ENCODE data around the gene VSIG10.
"Not testable (repeated sequence)": the region's sequence is repeated elsewhere in the genome, so short reads cannot be mapped to it uniquely, and the experiment has no call there.

The VSIG10 gene, protein sequence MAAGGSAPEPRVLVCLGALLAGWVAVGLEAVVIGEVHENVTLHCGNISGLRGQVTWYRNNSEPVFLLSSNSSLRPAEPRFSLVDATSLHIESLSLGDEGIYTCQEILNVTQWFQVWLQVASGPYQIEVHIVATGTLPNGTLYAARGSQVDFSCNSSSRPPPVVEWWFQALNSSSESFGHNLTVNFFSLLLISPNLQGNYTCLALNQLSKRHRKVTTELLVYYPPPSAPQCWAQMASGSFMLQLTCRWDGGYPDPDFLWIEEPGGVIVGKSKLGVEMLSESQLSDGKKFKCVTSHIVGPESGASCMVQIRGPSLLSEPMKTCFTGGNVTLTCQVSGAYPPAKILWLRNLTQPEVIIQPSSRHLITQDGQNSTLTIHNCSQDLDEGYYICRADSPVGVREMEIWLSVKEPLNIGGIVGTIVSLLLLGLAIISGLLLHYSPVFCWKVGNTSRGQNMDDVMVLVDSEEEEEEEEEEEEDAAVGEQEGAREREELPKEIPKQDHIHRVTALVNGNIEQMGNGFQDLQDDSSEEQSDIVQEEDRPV

DNA sequence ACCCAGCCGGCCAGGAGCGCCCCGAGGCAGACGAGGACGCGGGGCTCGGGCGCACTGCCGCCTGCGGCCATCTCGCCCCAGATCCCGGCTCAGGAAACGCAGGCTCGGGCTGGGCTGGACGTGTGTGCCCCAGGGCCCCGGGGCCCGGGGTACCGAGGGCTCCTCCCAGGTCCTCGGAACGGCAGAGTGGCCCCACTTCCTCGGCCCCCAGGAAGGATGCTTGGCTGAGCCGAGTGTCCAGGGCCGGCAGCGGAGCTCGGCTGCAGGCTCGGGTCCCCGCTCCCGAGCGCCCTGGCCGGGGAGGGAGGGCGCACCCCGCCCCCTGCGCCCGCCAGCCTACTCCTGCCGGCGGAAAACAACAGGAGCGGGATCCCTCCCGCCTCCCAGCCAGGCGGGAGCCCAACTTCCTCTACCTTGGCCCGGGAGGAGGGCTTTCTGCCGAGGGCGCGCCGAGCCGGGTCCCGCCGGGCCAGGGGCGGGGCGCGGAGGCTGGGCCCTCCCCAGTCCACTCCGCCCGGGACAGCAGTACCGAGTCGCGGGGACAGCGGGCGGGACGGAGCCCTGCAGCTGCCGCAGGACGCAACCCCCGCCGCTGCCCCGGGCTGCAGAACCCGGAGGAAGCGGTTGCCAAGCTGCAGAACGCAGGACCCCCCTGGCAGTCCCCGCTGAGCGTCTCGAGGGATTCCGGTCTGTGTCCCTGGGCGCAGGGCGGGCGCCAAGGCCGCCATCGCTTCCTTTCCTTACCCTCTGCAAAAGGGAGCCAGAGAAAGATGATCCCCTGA lies at the start of gene VSIG10:
Gene VSIG10, minus strand, starts transcription at position 411 of the 782 bp plus-strand sequence. Its CDS starts 340 bp downstream, at position 71.
- DNase-seq: peak; percentile 16 to 24

DNA sequence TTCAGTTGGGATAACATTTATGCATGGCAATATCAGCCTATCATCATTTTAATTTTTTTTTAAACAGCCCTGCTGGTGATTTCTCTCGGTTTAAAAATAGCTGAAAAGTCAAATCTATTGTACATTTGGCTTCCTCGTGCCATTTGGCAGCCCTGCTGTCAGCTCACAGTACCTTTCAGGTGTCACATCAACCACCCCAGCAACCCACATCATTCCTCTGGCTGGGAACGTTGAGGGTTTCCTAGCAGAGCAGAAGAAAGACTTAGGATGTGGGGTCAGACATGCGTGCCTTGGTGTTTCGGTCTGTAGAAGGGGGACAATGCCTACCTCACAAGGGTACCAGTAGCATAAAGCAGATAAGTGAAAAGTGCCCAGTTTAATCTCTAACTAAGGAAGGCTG lies 47.9 kb upstream of the VSIG10 start:
- DNase-seq: no peak

DNA sequence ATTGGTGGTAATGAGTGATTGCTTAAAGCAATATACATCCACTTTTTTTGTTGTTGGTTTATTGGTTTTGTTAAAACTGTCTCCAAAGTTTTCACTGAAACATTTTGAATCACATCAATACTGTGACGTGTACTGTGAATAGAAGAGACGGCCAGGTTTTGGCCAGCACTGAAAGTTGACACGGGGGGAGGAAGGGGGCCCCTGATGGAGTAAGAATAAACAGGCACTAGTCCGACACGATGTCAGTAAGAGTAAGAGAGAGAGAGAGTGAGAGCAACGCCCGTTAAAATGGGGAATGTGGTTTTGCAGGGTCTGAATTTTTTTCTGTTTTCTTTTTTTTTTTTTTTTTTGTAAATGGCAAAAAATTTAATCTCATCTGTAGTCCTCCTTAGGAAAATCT lies 46.8 kb upstream of the VSIG10 start:
- DNase-seq: no peak

DNA sequence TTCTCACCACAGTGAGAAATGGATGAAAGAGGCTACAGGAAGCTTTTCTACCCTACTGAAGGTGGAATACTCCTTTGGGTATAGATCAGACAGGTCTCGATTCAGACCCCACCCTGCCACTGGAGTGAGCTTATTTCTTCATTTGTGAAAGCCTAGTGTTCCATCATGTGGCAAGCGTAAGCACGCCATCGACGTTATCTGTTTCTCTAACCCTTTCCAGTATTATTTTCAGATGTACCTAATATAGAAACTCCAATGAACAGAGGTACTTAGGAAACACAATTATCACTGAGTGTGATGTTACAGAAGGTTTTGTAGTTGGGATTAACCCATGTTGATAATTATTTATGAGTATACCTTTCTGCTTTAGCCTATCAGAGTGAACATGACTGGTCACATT lies 44.5 kb upstream of the VSIG10 start:
- DNase-seq: no peak

DNA sequence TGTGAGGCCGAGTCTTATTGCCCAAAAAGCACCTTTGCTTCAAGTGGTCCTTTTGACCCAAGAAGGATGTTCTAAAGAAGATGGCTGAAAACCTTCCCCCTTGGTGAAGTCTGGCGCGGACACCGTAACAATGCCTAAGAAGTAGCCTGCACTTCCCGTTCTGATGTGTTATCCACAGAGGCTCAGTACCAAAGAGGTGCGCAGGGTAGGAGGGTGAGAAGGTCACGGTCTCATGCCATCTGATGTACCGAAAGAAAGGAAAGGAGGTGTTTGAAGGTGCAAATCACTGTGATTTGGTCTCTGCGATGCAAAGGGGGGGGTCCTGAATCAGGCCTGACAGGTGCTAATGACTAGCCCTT lies 42.0 kb upstream of the VSIG10 start:
- no peak for DNase-seq

DNA sequence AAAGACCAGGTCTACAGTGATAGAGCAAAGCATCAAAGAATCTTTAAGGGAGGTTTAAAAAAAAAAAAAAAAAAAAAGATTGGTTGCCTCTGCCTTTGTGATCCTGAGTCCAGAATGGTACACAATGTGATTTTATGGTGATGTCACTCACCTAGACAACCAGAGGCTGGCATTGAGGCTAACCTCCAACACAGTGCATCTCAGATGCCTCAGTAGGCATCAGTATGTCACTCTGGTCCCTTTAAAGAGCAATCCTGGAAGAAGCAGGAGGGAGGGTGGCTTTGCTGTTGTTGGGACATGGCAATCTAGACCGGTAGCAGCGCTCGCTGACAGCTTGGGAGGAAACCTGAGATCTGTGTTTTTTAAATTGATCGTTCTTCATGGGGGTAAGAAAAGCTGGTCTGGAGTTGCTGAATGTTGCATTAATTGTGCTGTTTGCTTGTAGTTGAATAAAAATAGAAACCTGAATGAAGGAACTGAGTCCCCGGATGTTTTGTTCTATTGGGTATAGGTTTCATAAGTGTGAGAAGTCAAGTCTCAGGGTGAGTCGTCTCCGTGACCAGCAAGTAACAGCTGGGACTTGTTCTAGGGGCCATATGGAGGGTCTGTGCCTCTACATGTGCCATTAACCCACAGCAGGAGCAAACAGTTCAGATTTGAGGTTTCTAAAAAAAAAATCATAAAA lies 41.4 kb upstream of the VSIG10 start:
- DNase-seq: no peak

DNA sequence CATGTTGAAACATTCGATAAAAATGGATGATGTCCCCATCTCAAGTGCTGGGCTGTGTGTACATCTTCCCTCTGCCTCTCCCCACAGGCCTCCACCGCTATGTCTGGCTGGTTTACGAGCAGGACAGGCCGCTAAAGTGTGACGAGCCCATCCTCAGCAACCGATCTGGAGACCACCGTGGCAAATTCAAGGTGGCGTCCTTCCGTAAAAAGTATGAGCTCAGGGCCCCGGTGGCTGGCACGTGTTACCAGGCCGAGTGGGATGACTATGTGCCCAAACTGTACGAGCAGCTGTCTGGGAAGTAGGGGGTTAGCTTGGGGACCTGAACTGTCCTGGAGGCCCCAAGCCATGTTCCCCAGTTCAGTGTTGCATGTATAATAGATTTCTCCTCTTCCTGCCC lies 40.7 kb upstream of the VSIG10 start:
- DNase-seq: no peak

DNA sequence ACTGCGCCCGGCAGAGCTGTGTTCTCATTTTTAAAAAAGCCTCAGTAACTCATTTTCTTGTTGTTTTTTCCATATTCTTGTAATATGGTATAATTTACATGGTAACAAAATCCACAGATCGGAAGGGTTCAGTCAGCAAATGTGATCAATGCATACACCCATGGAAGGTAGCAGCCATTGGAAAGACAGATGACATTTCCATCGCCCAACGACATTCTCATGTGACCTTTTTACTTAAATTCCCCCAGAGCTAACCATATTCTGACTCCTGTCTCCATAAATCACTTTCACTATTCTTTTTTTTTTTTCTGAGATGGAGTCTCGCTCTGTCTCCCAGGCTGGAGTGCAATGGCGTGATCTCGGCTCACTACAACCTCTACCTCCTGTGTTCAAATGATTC lies 37.0 kb upstream of the VSIG10 start:
- no peak for DNase-seq

DNA sequence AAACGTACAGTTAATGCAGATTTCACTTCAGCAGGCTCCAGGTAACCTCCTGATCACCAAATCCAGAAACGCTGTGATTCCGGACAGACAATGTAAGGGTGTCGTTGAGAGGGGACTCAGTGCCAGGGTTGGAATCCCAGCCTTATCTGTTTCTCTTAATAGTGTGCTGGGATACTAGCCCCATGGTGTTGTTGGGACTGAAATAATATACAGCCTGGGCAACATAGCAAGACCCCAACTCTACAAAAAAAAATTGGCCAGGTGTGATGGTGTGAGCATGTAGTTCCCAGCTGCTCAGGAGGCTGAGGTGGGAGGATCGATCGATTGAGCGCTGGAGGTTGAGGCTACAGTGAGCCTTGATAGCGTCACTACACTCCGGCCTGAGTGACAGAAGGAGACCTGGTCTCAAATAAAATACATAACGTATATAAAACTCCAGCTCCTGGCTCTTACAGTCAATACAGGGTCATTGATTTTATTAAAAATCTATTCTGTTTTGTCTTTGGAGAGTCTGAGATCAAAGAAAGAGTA lies 33.4 kb upstream of the VSIG10 start:
- DNase-seq: no peak

DNA sequence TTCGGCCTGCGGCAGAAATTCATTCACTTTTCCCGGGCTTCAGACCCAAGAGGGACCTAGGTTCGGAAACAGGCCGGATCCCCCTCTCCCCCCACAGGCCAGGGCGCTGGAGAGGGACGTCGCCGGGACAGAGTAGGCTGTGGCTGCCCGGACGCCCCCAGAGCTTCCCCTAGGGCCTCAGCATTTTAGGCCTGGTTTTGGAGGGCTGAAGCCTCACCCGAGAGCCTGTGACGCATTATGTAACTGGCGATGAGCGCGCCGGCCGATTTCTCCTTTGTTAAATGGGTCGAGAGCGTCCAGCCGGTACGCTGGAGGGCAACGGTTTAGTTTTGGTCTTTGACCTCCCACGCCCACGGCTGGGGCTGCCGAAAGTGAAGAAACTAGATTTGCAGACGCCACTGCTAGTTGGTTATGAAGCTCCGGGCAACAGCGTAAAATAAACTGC lies 32.8 kb upstream of the VSIG10 start:
- DNase-seq: peak in 1 of 2 donors; percentile 34

DNA sequence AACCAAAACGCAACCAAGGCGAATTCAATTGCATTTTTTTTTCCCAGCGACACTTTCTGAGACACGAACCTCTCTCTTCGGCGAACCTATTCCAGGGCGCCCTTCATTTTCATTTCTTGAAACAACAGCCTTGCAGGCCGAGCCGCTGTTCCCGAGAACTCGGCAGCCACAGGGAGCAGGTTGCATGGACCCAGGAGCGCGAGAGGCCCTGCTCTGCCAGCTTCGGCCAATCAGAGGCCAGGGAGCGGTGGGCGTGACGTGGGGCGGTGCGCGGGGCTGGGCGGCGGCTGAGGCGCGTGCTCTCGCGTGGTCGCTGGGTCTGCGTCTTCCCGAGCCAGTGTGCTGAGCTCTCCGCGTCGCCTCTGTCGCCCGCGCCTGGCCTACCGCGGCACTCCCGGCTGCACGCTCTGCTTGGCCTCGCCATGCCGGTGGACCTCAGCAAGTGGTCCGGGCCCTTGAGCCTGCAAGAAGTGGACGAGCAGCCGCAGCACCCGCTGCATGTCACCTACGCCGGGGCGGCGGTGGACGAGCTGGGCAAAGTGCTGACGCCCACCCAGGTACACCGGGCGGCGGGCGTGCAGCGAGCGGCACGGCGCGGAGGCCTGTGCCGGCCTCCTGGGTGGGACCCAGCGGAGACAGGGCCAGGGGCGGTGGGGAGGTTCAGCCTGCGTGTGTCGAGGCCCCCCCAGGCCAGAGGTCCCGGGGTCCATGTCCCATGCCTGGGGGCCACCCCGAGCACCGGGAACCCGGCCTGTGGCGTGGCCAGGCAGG lies 32.2 kb upstream of the VSIG10 start, which contains the start of gene PEBP1:
Gene PEBP1, plus strand, starts transcription at position 337 of the 771 bp plus-strand sequence. Its CDS starts 86 bp downstream, at position 423.
- DNase-seq: peak; percentile 70 to 86

DNA sequence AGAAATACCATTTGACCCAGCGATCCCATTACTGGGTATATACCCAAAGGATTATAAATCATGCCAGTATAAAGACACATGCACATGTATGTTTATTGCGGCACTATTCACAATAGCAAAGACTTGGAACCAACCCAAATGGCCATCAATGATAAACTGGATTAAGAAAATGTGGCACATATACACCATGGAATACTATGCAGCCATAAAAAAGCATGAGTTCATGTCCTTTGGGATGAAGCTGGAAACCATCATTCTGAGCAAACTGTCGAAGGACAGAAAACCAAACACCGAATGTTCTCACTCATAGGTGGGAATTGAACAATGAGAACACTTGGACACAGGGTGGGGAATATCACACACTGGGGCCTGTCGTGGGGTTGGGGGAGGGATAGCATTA lies 25.6 kb upstream of the VSIG10 start:
- DNase-seq: not testable (repeated sequence)

DNA sequence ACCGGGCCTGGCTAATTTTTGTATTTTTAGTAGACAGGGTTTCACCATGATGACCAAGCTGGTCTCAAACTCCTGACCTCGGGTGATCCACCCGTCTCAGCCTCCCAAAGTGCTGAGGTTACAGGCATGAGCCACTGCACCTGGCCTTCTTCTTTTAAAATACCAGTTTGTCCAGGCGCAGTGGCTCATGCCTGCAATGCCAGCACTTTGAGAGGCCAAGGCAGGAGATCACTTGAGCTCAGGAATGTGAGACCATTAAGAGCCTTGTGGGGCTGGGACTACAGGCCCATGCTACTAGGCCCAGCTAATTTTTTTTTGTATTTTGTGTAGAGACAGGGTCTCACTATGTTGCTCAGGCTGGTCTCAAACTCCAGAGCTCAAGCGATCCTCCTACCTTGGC lies 24.1 kb upstream of the VSIG10 start:
- no peak for DNase-seq

DNA sequence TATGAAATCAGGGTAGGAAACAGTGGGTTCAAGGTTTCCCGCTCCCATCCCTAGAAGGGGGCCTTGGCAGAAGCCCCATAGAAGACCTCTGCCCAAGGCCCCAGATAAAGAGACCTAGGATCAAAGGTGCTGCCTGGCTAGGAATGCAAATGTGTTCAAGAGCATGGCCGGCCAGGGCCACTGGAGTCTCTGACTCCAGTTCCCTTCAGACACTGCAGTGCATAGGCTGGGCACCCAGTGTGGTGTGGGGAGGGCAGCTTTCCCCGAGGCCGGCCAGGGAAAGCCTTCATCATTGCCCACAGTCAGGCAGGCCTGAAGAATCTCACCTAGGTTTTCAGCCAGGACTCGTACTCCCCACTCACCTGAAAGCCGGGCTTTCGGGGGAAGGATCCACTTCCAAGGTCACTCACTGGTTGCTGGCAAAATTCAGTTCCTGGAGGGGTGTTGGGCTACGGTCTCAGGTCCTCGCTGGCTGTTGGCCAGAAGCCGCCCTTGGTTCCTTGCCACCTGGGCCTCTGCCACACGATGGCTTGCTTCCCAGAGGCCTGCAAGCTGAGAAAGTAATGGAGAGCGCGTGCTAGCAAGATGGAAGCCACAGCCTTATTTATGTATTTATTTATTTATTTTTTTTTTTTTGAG lies 22.4 kb upstream of the VSIG10 start:
- no peak for DNase-seq

DNA sequence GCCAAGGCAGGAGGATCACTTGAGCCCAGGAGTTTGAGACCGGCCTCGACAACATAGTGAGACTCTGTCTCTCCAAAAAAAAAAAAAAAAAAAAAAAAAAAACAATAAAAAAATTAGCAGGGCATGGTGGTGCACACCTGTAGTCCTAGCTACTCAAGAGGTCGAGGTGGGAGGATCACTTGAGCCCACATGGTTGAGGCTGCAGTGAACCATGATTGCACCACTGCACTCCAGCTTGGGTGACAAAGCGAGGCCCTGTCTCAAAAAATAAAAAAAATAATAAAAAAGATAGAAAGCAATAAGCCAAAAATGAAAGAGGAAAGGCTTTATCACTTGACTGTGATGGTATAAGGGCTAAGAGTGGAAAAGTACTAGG lies 21.9 kb upstream of the VSIG10 start:
- DNase-seq: no peak

DNA sequence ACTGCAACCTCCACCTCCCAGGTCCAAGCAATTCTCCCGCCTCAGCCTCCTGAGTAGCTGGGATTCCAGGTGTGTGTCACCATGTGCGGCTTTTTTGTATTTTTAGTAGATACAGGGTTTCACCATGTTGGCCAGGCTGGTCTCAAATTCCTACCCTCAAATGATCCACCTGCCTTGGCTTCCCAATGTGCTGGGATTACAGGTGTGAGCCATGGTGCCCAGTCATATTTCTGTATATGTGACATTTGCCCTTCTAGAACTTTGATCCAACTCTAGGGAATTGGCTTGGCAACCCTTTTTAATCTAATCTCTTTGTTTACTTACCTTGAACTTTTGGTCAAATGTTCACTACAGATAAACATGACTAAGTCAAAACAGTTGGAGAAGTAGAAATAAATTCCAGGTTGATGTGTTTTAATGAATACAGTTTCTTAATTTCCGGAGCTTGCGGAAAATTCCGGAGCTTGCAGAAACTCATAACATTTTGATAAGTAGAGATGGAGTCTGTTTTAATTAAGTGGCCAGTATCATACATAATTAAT lies 20.6 kb upstream of the VSIG10 start:
- DNase-seq: no peak

DNA sequence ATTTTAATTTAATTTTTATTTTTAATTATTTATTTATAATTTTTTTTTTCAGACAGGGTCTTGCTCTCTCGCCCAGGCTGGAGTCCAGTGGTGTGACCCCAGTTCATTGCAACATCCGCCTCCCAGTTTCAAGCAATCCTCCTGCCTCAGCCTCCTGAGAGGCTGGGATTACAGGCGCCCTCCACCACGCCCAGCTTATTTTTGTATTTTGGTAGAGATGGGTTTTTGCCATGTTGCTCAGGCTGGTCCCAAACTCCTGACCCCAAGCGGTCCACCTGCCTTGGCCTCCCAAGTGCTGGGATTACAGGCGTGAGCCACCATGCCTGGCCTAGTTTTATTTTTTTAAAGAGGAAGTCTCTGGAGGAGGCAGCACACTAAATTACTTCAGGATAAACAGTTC lies 18.5 kb upstream of the VSIG10 start:
- no peak for DNase-seq

DNA sequence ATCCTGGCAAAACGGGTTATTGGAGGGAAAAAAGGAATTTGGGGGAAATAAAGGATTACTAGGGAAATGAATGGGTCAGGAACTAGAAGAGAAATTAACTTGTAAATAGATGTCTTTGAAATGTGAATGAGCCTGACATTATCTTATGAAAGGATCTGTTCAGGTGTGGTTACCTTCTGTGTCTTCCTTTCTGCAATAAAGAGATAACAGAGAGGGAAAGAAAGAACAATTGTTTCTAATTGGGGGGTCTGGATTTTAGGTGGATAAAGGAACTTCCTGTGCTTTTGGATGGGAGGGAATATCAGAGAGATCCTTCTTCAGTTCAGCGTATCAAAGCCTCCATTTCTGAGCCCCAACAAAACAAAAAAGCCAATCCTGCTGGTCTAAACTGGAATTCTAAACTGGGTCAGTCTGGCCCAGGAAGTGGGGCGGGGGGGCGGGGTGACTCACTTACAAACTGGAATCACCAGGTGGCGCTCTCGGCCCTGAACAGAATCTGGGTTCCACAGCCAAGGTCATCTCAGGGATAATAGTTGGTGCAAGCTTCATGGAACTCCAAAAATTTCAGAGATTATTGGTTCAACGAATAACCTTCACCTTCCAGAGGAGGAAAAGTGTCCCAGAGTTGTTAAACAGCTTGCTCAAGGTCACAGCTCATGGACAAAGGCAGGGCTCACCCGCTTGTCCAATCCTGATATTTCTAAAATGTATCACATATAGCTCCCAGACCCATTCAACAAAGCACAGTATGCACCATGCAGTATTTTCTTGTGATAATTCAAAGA lies 17.0 kb upstream of the VSIG10 start:
- peak; percentile 15 to 37 for DNase-seq

DNA sequence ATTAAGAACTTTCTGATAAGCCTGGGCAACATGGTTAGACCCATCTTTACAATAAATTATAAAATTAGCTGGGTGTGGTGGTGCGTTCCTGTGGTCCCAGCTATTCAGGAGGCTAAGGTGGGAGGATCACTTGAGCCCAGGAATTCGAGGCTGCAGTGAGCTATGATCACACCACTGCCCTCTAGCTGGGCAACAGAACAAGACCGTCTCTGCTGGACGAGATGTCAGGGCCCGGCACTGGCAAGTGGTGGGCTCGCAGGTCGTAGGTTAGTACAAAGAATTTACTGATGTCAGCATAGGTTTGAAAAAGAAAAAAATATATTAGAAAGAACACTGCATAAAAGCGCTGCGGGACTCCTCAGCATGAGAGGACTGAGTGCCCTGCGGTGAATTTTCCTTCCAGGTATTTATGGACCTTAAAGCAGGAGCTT lies 15.7 kb upstream of the VSIG10 start:
- no peak for DNase-seq

DNA sequence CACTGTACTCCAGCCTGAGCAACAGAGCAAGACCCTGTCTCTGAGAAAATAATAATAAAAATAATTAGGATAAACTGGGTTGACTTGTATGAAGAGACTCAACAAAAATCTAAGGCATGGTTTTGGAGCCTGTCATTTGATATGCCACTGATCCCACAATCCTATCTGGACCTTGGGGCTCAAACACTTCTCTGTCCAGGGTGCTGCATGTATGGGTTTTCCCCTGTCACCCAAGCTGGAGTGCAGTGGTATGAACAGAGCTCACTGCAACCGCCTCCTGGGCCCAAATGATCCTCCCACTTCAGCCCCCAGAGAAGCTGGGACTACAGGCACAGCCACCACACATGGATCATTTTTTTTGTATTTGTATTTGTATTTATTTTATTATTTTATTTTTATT lies 5.3 kb upstream of the VSIG10 start:
- DNase-seq: no peak

DNA sequence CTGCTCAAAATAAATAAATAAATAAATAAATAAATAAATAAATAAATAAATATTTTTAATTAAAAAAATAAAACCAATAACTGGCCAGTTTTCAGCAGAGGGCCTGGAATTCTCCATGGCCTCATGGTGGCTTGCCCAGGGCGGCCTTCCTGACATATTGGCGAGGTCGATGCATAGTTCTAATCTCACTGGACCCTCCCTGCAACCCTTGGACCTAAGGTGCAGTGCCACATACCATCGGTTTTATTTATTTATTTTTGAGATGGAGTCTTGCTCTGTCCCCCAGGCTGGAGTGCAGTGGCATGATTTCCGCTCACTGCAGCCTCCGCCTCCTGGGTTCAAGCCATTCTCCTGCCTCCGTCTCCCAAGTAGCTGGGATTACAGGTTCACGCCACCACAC lies 3.9 kb upstream of the VSIG10 start:
- no peak for DNase-seq

All from bone marrow (tissue), 2 donors.